Measurements from ENCODE around the gene B4GALNT2.
"Not testable (repeated sequence)": the region's sequence is repeated elsewhere in the genome, so short reads cannot be mapped to it uniquely, and the experiment has no call there.

B4GALNT2 gene, protein sequence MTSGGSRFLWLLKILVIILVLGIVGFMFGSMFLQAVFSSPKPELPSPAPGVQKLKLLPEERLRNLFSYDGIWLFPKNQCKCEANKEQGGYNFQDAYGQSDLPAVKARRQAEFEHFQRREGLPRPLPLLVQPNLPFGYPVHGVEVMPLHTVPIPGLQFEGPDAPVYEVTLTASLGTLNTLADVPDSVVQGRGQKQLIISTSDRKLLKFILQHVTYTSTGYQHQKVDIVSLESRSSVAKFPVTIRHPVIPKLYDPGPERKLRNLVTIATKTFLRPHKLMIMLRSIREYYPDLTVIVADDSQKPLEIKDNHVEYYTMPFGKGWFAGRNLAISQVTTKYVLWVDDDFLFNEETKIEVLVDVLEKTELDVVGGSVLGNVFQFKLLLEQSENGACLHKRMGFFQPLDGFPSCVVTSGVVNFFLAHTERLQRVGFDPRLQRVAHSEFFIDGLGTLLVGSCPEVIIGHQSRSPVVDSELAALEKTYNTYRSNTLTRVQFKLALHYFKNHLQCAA

GRCh38 chr17:49132699-49133364 lies at the start of gene B4GALNT2:
Gene B4GALNT2, plus strand, starts transcription at chr17:49132769. Its CDS starts 24 bp downstream, at chr17:49132793.
- H3K9me3 Mint-ChIP-seq: no peaks in the 10 kb centered on the region
- peak within 1 kb of the TSS; percentile 64 for H3K4me3 Mint-ChIP-seq
- no peaks in the 10 kb centered on the region for H3K36me3 Mint-ChIP-seq
- peaks cover 8% of the 10 kb centered on the region for H3K4me1 Mint-ChIP-seq
- DNase-seq (ENCODE audit: low spot score in 2 of 2): no peak
- peak; percentile 42 for ATAC-seq
- no peak within 1 kb of the TSS for H3K27ac Mint-ChIP-seq

- H3K9me3 Mint-ChIP-seq, H3K4me1 Mint-ChIP-seq: not testable (repeated sequence)
These were observed 47.5 kb upstream of the B4GALNT2 start for GRCh38 chr17:49085046-49085445.

GRCh38 chr17:49085565-49086315 lies 46.8 kb upstream of the B4GALNT2 start:
- H3K4me1 Mint-ChIP-seq: peaks cover 7% of the 10 kb centered on the region

More at GRCh38 chr17:49085046-49085445, 47.5 kb upstream of the B4GALNT2 start:
- not testable (repeated sequence) for H3K36me3 Mint-ChIP-seq; H3K27ac Mint-ChIP-seq; H3K4me3 Mint-ChIP-seq; DNase-seq (ENCODE audit: low spot score in 2 of 2); ATAC-seq

GRCh38 chr17:49086316-49086605 lies 46.3 kb upstream of the B4GALNT2 start:
- Mint-ChIP-seq H3K27ac (no peak overlapping the region), H3K4me1 (peaks cover 7% of the 10 kb centered on the region), H3K4me3 (no peak overlapping the region), H3K9me3 (no peaks in the 10 kb centered on the region), H3K36me3 (no peaks in the 10 kb centered on the region)
- ATAC-seq (no peak), DNase-seq (ENCODE audit: low spot score in 2 of 2) (no peak)

More at GRCh38 chr17:49085565-49086315, 46.8 kb upstream of the B4GALNT2 start:
- Mint-ChIP-seq H3K4me3 (no peak overlapping the region), H3K27ac (no peak overlapping the region), H3K36me3 (no peaks in the 10 kb centered on the region), H3K9me3 (no peaks in the 10 kb centered on the region)
- no peak for DNase-seq (ENCODE audit: low spot score in 2 of 2)
- no peak for ATAC-seq

GRCh38 chr17:49086649-49087048 lies 45.9 kb upstream of the B4GALNT2 start:
- Mint-ChIP-seq H3K27ac (no peak overlapping the region), H3K4me1 (peaks cover 7% of the 10 kb centered on the region), H3K4me3 (no peak overlapping the region), H3K36me3 (no peaks in the 10 kb centered on the region), H3K9me3 (no peaks in the 10 kb centered on the region)
- DNase-seq (ENCODE audit: low spot score in 2 of 2): no peak
- ATAC-seq: no peak

- Mint-ChIP-seq H3K9me3 (no peaks in the 10 kb centered on the region), H3K36me3 (no peaks in the 10 kb centered on the region), H3K4me3 (no peak overlapping the region), H3K4me1 (peaks cover 7% of the 10 kb centered on the region), H3K27ac (no peak overlapping the region)
- ATAC-seq (no peak), DNase-seq (ENCODE audit: low spot score in 2 of 2) (no peak)
These were observed 43.5 kb upstream of the B4GALNT2 start for GRCh38 chr17:49089094-49089493.

DNA sequence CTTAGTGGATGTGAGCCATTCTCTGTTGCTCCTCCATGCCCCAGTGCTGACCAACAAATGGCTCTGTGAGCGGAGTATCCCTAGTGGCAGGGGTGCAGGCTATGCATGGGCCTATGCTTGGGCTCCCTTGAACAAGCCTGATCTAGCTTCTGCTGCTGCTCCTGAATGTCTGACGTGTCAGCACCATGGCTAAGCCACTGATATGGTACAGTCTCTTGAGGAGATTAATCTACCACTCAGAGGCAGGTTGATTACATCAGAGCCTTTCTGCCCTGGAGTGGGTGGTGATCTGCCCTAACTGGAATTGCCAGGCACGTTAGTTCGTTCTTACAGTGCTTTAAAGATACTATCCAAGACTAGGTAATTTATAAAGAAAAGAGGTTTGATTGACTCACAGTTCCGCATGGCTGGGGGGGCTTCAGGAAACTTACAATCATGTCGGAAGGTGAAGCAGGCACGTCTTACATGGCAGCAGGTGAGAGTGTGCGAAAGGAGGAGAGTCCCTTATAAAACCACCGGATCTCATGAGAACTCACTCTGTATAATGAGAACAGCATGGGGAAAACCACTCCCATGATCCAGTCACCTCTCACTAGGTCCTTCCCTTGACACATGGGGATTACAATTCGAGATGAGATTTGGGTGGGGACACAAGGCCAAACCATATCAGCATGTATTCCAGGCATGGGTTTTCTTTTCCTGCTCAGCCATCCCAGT lies 41.5 kb upstream of the B4GALNT2 start:
- Mint-ChIP-seq H3K27ac (no peak overlapping the region), H3K9me3 (no peaks in the 10 kb centered on the region), H3K4me3 (no peak overlapping the region), H3K36me3 (no peaks in the 10 kb centered on the region), H3K4me1 (peaks cover 7% of the 10 kb centered on the region)
- ATAC-seq (no peak), DNase-seq (ENCODE audit: low spot score in 2 of 2) (no peak)

GRCh38 chr17:49093131-49093530 lies 39.4 kb upstream of the B4GALNT2 start:
- Mint-ChIP-seq H3K9me3 (no peaks in the 10 kb centered on the region), H3K27ac (no peak overlapping the region), H3K4me3 (no peak overlapping the region), H3K36me3 (no peaks in the 10 kb centered on the region), H3K4me1 (no peaks in the 10 kb centered on the region)
- no peak for DNase-seq (ENCODE audit: low spot score in 2 of 2)
- no peak for ATAC-seq

DNA sequence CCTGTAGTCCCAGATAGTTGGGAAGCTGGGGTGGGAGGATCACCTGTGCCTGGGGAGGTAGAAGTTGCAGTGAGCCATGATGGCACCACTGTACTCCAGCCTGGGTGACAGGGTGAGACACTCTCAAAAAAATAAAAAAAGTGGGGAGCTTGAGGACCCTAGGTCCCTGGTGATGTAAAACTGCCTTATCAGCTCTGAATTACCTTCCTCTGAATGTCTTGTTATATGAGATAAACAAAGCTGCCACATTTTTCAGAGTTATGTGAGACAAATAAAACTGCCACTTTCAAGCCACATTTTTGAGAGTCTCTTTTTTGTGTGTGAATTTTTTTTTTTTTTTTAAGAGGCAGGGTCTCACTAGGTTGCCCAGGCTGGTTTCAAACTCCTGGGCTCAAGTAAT lies 32.0 kb upstream of the B4GALNT2 start:
- ATAC-seq: no peak
- Mint-ChIP-seq H3K36me3 (no peaks in the 10 kb centered on the region), H3K4me1 (no peaks in the 10 kb centered on the region), H3K9me3 (no peaks in the 10 kb centered on the region), H3K27ac (no peak overlapping the region), H3K4me3 (no peak overlapping the region)
- no peak for DNase-seq (ENCODE audit: low spot score in 2 of 2)

GRCh38 chr17:49101054-49101534 lies 31.5 kb upstream of the B4GALNT2 start:
- H3K9me3 Mint-ChIP-seq: no peaks in the 10 kb centered on the region
- no peaks in the 10 kb centered on the region for H3K4me1 Mint-ChIP-seq
- ATAC-seq: no peak
- H3K36me3 Mint-ChIP-seq: no peaks in the 10 kb centered on the region
- H3K27ac Mint-ChIP-seq: no peak overlapping the region
- DNase-seq (ENCODE audit: low spot score in 2 of 2): no peak
- H3K4me3 Mint-ChIP-seq: no peak overlapping the region

- DNase-seq (ENCODE audit: low spot score in 2 of 2); ATAC-seq; H3K27ac Mint-ChIP-seq; H3K4me1 Mint-ChIP-seq; H3K36me3 Mint-ChIP-seq; H3K4me3 Mint-ChIP-seq; H3K9me3 Mint-ChIP-seq: not testable (repeated sequence)
These were observed 29.2 kb upstream of the B4GALNT2 start for GRCh38 chr17:49103360-49103759.

DNA sequence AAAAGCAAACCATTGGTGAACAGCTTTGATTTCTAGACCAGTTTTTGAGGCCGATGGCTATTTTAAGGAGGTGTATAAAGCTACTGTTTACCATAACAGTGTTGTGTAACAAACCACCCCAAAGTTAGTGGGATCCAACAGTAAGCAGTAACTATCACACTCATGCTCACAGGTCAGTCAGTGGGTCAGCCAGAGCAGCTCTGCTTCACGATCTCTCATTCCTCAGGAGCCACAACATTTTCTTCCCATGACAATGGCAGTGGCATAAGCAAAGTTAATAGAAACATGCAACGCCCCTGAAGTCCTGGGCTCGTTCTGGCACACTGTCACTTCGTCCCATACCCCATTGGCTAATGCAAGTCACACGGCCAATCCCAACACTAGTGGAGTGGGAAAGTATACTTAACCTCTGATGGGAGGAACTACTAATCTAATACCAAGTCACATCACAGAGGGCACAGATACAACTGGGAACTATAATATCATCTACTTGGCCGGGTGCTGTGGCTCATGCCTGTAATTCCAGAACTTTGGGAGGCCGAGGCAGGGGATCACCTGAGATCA lies 28.0 kb upstream of the B4GALNT2 start:
- Mint-ChIP-seq H3K4me1 (no peaks in the 10 kb centered on the region), H3K27ac (no peak overlapping the region), H3K9me3 (no peaks in the 10 kb centered on the region), H3K4me3 (no peak overlapping the region), H3K36me3 (no peaks in the 10 kb centered on the region)
- ATAC-seq (no peak), DNase-seq (ENCODE audit: low spot score in 2 of 2) (no peak)

GRCh38 chr17:49106321-49107210 lies 26.0 kb upstream of the B4GALNT2 start:
- H3K4me1 Mint-ChIP-seq: no peaks in the 10 kb centered on the region
- no peak overlapping the region for H3K27ac Mint-ChIP-seq
- no peak for DNase-seq (ENCODE audit: low spot score in 2 of 2)
- no peaks in the 10 kb centered on the region for H3K36me3 Mint-ChIP-seq
- no peaks in the 10 kb centered on the region for H3K9me3 Mint-ChIP-seq
- ATAC-seq: no peak
- H3K4me3 Mint-ChIP-seq: no peak overlapping the region

DNA sequence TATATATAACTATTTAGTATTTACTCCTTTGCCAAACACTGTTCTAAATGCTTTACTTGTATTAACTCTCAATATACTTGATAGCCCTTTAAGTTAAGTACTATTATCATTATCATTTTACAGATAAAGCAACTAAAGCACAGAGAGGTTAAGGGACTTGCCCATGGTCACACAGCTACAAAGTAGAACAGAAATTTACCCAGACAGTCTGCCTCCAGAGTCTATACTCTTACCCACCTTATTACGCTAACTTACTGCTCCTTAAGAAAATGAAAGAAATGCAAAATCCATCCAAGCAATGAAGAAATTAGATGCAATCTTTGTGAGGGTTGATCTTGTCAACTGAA lies 25.4 kb upstream of the B4GALNT2 start:
- DNase-seq (ENCODE audit: low spot score in 2 of 2) (no peak), ATAC-seq (no peak)
- H3K4me3 Mint-ChIP-seq: no peak overlapping the region
- H3K9me3 Mint-ChIP-seq: no peaks in the 10 kb centered on the region
- no peaks in the 10 kb centered on the region for H3K4me1 Mint-ChIP-seq
- H3K27ac Mint-ChIP-seq: no peak overlapping the region
- no peaks in the 10 kb centered on the region for H3K36me3 Mint-ChIP-seq
